Measurements from ENCODE around the gene ERCC4. TPM values are rescaled to one million over a fixed set of nuclear protein-coding genes. Genes with fewer than 3 reads are reported as not detected.
"Not testable (repeated sequence)": the region's sequence is repeated elsewhere in the genome, so short reads cannot be mapped to it uniquely, and the experiment has no call there.

Gene ERCC4
- total and polyA plus RNA-seq, 7 donors: 0.60 to 11.4 (median 7.7) TPM

DNA sequence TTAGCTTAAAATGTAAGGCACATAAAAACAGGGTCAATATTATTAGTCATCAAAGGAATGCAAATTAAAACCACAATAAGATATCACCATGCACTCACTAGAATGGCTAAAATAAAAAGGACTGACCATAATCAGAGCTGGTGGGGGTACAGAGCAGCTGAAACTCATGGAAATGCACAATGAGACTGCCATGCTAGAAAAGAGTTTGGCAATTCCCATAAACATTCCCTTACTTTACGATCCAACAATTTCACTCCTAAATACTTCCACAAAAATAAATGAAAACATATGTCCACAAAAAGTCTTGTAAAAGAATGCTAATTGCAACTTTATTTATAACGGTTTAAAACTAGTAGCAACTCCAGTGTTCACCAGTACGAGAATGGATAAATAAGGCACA lies 36.1 kb upstream of the ERCC4 start:
- 49 to 52% methylated on average over 3 of the region's 3 CpGs for WGBS, 2 donors
- TF ChIP-seq, protein P1, sequence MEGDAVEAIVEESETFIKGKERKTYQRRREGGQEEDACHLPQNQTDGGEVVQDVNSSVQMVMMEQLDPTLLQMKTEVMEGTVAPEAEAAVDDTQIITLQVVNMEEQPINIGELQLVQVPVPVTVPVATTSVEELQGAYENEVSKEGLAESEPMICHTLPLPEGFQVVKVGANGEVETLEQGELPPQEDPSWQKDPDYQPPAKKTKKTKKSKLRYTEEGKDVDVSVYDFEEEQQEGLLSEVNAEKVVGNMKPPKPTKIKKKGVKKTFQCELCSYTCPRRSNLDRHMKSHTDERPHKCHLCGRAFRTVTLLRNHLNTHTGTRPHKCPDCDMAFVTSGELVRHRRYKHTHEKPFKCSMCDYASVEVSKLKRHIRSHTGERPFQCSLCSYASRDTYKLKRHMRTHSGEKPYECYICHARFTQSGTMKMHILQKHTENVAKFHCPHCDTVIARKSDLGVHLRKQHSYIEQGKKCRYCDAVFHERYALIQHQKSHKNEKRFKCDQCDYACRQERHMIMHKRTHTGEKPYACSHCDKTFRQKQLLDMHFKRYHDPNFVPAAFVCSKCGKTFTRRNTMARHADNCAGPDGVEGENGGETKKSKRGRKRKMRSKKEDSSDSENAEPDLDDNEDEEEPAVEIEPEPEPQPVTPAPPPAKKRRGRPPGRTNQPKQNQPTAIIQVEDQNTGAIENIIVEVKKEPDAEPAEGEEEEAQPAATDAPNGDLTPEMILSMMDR (IDR thresholded peaks at IDR 0.05): no peak
- TF ChIP-seq POLR2AphosphoS5 (IDR thresholded peaks at IDR 0.05) (no peak), POLR2A (IDR thresholded peaks at IDR 0.05) (no peak), EP300 (IDR thresholded peaks at IDR 0.05) (no peak)
- no peak for DNase-seq

DNA sequence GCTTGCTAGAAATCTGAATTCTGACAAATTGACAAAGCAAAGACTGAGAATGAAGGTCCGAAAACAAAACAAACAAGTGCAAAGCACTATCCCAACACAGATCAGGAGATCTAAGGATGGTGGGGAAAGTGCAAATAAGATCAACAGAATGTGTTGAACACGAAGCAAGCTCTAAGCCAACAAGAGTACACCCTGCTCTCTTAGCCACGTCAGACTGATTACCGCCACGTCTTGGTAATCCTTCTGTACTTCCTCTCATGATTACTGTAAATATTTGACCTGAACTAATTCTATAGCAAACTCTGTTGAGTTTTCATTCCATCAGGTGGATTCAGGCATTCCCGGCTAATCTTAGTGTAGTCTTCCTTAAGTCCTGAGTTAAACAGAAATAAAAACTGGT lies 34.3 kb upstream of the ERCC4 start:
- intact Hi-C loops (cut with DNase I): no loop called here
- no peak for TF ChIP-seq POLR2AphosphoS5 (IDR thresholded peaks at IDR 0.05)
- TF ChIP-seq EP300 (IDR thresholded peaks at IDR 0.05): no peak
- TF ChIP-seq, protein P1 (IDR thresholded peaks at IDR 0.05): no peak
- no peak for TF ChIP-seq POLR2A (IDR thresholded peaks at IDR 0.05)

More for the DNA sequence above, 36.1 kb upstream of the ERCC4 start:
- no peak overlapping the region for H3K4me3 ChIP-seq
- H3K4me1 ChIP-seq: no peaks in the 10 kb centered on the region
- no peak overlapping the region for H3K27ac ChIP-seq
- H3K9me3 ChIP-seq: no peaks in the 10 kb centered on the region
- intact Hi-C loops (cut with DNase I): no loop called here
- H3K27me3 ChIP-seq: no peaks in the 10 kb centered on the region
- H3K36me3 ChIP-seq: no peaks in the 10 kb centered on the region

GRCh38 chr16:13886608-13887007 lies 33.3 kb upstream of the ERCC4 start:
- no peak overlapping the region for H3K27ac ChIP-seq
- H3K36me3 ChIP-seq: no peaks in the 10 kb centered on the region
- TF ChIP-seq EP300 (IDR thresholded peaks at IDR 0.05): no peak
- TF ChIP-seq, protein P1 (IDR thresholded peaks at IDR 0.05): no peak
- H3K9me3 ChIP-seq: no peaks in the 10 kb centered on the region
- H3K4me3 ChIP-seq: no peak overlapping the region
- H3K4me1 ChIP-seq: no peaks in the 10 kb centered on the region
- no peak for DNase-seq
- no peaks in the 10 kb centered on the region for H3K27me3 ChIP-seq
- intact Hi-C loops (cut with DNase I): no loop called here
- WGBS, 2 donors: 88 to 93% methylated on average over 5 of the region's 5 CpGs

More for the DNA sequence above, 34.3 kb upstream of the ERCC4 start:
- no peak for DNase-seq
- no peaks in the 10 kb centered on the region for H3K36me3 ChIP-seq
- H3K27ac ChIP-seq: no peak overlapping the region
- 31 to 52% methylated on average over 6 of the region's 6 CpGs for WGBS, 2 donors
- no peaks in the 10 kb centered on the region for H3K27me3 ChIP-seq
- H3K4me1 ChIP-seq: no peaks in the 10 kb centered on the region
- H3K9me3 ChIP-seq: no peaks in the 10 kb centered on the region
- H3K4me3 ChIP-seq: no peak overlapping the region

DNA sequence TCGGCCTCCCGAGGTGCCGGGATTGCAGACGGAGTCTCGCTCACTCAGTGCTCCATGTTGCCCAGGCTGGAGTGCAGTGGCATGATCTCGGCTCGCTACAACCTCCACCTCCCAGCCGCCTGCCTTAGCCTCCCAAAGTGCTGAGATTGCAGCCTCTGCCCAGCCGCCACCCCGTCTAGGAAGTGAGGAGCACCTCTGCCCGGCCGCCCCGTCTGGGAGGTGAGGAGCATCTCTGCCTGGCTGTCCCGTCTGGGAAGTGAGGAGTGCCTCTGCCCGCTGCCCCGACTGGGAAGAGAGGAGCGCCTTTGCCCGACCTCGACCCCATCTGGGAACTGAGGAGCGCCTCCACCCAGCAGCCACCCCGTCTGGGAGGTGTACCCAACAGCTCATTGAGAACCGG lies 30.6 kb upstream of the ERCC4 start:
- H3K27ac ChIP-seq; H3K36me3 ChIP-seq; H3K27me3 ChIP-seq; H3K4me3 ChIP-seq; DNase-seq; intact Hi-C loops (cut with DNase I); H3K4me1 ChIP-seq; H3K9me3 ChIP-seq: not testable (repeated sequence)
- WGBS, 2 donors: 90 to 94% methylated on average over 22 of the region's 22 CpGs

GRCh38 chr16:13892301-13892700 lies 27.7 kb upstream of the ERCC4 start:
- intact Hi-C loops (cut with DNase I): no loop called here
- DNase-seq: no peak

DNA sequence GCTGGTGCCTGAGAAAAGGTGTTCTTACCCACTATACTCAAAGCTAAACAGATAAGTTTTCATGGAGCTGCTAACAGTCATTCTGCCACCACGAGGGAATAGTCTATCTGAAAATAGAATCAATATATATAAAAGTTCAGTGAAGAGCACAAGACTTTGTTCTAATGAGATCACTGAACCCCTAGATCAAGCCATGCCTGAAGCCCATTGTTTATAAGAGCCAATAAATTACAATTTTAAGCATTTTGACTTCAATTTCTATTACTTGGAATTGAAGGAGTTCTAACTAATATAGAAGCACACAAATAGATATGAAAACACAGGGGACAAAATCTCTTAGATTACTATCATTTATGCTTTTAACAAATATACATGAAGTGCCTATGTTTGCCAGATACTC lies 24.4 kb upstream of the ERCC4 start:
- Histone ChIP-seq H3K27me3 (no peaks in the 10 kb centered on the region), H3K36me3 (no peaks in the 10 kb centered on the region), H3K27ac (no peak overlapping the region), H3K9me3 (peaks cover 0 to 3% (median 0%) of the 10 kb centered on the region in 4 donors), H3K4me1 (no peaks in the 10 kb centered on the region), H3K4me3 (no peak overlapping the region)
- WGBS, 2 donors: 46 to 73% methylated on average over 1 of the region's 1 CpG
- DNase-seq: no peak
- TF ChIP-seq, protein P1 (IDR thresholded peaks at IDR 0.05): no peak
- TF ChIP-seq EP300 (IDR thresholded peaks at IDR 0.05) (no peak), POLR2AphosphoS5 (IDR thresholded peaks at IDR 0.05) (no peak), POLR2A (IDR thresholded peaks at IDR 0.05) (no peak)
- intact Hi-C loops (cut with DNase I): no loop called here

More at GRCh38 chr16:13892301-13892700, 27.7 kb upstream of the ERCC4 start:
- peaks cover 0 to 3% (median 0%) of the 10 kb centered on the region in 4 donors for H3K9me3 ChIP-seq
- 61 to 63% methylated on average over 4 of the region's 4 CpGs for WGBS, 2 donors
- H3K27ac ChIP-seq: no peak overlapping the region
- no peaks in the 10 kb centered on the region for H3K27me3 ChIP-seq
- no peak for TF ChIP-seq POLR2AphosphoS5 (IDR thresholded peaks at IDR 0.05)
- no peak overlapping the region for H3K4me3 ChIP-seq
- no peaks in the 10 kb centered on the region for H3K4me1 ChIP-seq
- no peaks in the 10 kb centered on the region for H3K36me3 ChIP-seq
